HK-2 (cell line): ENCODE results near the gene RAP1GDS1.
"Not testable (repeated sequence)": the region's sequence is repeated elsewhere in the genome, so short reads cannot be mapped to it uniquely, and the experiment has no call there.

Experiments used
- DNase-seq: peaks from one replicate; pipeline ENCODE4 v3.0.0-alpha.2; 2018; ENCODE audit not compliant: unreplicated experiment

Gene RAP1GDS1

GRCh38 chr4:98433691-98434090 lies 172.5 kb downstream of the RAP1GDS1 start:
- no peak for DNase-seq

GRCh38 chr4:98434816-98435215 lies 173.6 kb downstream of the RAP1GDS1 start:
- no peak for DNase-seq

DNA sequence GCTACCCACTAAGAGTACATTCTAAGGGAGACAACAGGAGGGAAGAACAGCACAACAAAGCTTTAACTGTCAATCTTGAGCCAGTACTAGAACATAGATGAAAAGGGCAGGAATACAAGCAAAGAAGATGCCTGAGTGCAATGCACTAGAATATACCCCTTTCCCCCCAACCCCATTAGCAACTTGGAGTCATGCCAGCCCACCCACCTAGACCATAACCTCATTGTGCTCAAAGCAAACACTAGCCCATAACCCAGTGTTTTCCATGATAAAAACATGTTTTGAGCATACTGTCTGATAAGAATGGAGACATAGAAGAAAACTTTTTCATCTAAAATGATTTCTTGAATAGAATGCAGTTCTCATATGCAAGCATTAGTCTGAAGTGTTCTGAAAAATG lies 183.2 kb downstream of the RAP1GDS1 start:
- DNase-seq, result no peak

- DNase-seq, result peak; percentile 52
Observed at GRCh38 chr4:98446499-98447375, 185.6 kb downstream of the RAP1GDS1 start.

DNA sequence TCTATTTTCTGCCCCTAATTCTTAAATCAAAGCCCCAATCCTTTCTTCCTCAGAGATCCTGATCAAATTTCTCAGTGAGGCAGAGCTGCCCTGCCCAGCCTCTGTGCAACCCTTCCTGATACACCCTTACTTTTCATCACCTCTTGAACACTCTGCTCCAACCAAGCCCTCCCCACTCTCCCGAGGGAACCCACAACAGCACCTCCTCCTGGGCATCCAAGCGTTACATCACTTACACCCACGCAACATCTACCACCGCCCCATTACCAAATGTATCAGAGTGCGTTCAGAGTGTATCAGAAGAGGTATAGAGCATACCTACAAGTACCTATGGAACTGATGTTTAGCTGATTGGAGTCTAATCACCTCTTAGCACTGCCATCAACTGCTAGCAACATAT lies 186.5 kb downstream of the RAP1GDS1 start:
- DNase-seq, result no peak

DNA sequence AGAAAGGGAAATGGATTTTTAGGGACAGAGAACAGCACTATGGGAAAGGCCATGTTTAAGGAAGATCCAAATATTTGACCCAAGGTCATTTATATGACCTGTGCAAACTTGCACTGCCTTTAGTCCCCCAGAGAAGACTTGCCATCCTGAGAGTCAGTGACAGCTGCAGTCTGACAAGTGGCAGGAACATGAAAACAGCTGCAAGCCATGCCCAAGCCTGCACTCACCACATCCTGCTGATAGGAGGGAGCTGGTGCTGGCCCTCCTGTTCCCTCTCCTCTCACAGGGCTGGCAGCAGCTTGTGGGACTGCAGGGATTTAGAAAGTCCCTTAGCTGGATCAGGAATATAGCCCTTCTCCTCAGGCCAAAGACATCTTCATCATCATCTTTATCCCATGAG lies 187.7 kb downstream of the RAP1GDS1 start:
- DNase-seq, result no peak

DNA sequence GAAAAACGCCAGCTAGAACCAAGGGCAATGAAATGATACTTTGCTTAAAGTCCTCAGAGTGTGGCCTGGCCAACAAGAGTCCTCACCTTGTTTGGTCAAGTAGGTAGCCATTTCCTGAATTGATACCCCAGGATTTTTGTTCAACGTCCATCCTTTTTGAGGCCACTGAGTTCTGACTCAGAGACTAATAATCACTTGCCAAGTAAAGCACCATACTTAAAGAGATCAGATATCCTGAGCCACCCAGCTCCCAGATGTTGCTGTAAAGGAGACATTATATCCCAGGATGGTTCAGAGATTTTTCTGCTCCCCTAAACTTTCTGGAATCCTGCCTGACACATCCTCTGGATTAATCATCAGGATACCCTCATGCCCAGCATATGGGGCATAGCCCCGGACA lies 190.9 kb downstream of the RAP1GDS1 start:
- DNase-seq, result no peak

GRCh38 chr4:98457422-98457821 lies 196.2 kb downstream of the RAP1GDS1 start:
- DNase-seq, result not testable (repeated sequence)

DNA sequence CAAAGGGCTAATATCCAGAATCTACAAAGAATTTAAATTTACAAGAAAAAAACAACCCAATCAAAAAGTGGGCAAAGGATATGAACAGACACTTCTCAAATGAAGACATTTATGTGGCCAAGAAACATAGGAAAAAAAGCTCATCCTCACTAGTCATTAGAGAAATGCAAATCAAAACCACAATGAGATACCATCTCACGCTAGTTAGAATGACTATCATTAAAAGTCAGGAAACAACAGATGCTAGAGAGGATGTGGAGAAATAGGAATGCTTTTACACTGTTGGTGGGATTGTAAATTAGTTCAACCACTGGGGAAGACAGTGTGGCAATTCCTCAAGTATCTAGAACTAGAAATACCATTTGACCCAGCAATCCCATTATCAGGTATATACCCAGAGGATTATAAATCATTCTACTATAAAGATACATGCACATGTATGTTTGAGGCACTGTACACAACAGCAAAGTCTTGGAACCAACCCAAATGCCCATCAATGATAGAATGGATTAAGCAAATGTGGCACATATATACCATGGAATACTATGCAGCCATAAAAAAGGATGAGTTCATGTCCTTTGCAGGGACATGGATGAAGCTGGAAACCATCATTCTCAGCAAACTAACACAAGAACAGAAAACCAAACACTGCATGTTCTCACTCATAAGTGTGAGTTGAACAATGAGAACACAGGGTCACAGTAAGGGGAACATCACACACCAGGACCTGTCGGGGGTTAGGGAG lies 200.1 kb downstream of the RAP1GDS1 start:
- DNase-seq, result not testable (repeated sequence)

DNA sequence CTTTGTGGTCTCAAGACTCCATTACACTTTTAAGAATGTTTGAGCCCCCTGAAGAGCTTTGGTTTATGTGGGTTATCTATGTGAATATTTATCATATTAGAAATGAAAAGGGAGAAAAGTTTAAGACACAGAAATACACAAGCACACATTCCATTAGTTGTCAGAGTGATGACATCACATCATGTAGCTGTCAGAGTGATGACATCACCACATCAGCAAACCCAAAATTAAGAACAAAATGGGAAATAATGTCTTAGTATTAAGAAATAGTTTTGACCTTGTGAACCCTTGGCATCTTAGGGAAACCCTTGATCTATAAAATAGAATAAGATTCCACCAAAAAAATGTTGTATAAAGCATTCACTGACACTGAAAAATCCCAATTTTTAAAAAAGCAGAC lies 201.3 kb downstream of the RAP1GDS1 start:
- no peak for DNase-seq

DNA sequence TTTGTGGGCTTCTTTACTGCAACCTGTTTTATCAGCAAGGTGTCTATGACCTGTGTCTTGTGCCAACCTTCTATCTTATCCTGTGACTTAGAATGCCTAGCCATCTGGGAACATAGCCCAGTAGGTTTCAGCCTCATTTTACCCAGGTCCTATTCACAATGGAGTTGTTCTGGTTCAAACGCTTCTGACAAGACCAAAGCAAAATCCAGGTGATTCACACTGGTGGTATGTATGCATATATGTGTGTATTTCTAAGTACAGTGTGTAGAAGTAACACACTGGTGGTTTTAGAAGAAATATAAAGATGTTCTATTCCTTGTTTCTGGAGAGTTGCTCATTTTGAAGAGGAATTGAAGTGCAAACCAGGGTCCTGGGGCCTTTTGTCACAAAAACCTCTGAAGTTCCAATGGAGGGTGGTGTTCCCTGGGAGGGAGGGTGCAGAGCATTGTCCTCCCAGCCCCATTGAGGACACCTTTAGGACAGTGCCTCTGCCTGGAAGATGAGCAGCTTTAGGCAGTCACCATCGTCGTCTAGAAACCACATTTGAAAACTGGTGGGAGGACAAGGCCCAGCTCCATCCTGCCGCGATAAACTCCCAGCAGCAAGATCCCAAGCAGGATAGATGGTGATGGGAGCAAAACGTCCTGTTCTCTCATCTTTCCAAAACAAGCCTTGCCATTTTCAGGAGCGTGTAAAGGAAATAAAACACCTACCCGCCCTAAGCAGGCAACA lies 205.8 kb downstream of the RAP1GDS1 start:
- no peak for DNase-seq

GRCh38 chr4:98467627-98468072 lies 206.5 kb downstream of the RAP1GDS1 start:
- peak; percentile 73 for DNase-seq

GRCh38 chr4:98468709-98469108 lies 207.5 kb downstream of the RAP1GDS1 start:
- DNase-seq, result no peak

GRCh38 chr4:98469771-98470170 lies 208.6 kb downstream of the RAP1GDS1 start:
- DNase-seq, result no peak

GRCh38 chr4:98470366-98470765 lies 209.2 kb downstream of the RAP1GDS1 start:
- no peak for DNase-seq

DNA sequence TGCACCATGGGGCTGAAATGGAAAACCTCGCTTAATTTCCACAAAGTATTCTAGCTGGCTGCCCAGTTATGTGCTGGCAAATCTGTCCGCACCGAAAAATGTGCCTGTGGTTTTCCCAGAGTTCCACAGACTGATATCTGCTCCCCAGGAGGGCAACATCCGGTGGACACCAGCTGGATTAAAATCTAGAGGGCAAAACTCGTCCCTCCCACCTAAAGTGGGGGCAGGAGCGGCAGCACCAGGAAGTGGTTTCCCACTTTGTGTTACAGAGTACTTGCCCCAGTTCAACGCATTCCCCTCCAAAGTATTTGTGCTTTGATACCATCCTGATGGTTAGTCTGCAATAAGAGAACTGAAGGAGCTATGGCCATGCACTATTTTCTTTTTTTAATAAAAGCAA lies 209.6 kb downstream of the RAP1GDS1 start:
- peak; percentile 23 for DNase-seq

DNA sequence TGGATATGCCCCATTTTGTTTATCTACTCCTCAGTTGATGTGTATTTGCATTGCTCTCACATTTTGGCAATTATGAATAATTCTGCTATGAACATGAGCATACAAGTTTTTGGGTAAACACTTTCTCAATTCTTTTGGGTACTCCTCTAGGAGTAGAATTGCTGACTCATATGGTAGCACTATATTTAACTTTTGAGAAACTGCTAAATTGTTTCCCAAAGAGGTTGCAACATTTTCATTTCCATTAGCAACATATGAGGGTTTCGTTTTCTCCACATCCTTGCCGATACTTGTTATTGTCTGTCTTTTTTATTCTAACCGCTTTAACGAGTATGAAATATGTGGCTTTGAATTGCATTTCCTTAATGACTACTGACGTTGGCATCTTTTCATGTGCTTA lies 211.9 kb downstream of the RAP1GDS1 start:
- no peak for DNase-seq

GRCh38 chr4:98474408-98474844 lies 213.2 kb downstream of the RAP1GDS1 start:
- DNase-seq, result peak; percentile 41

DNA sequence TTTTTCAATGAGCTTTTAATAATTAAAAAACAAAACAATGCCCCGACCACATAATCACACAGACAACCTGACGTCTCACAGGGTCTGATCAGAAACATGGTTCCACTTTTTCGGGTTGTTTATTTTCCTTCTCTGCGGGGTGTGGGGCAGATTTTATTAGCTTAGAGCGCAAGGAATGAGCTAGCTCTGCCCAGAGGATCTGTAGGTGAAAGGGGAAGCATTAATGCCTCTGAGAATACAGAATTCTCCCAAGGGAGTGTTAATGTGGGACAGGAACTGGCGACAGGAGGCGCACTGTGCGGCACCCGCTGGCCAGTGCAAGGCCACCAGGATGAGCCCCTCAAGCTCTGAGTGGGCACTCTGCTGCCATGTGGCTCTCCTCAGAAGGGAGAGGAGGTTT lies 215.7 kb downstream of the RAP1GDS1 start:
- DNase-seq, result no peak

DNA sequence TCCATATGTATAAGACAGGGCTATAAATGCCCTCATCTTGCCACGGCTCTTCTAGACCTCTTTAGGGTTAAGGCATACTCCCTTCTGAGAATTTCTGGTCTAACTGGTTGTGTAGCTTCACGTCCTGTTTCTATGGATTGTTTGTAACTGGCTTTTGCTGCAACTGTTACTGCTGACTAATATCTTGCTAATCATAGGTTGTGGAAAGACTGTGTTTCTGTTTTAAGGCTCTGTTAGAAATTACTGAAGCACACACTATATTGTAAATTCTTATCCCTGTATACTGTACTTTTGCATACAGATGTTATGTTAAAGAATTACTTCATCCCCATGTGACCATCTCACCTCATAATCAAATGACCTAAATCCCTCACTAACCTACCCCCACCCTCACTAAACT lies 218.4 kb downstream of the RAP1GDS1 start:
- DNase-seq, result not testable (repeated sequence)

GRCh38 chr4:98480535-98480934 lies 219.4 kb downstream of the RAP1GDS1 start:
- no peak for DNase-seq

DNA sequence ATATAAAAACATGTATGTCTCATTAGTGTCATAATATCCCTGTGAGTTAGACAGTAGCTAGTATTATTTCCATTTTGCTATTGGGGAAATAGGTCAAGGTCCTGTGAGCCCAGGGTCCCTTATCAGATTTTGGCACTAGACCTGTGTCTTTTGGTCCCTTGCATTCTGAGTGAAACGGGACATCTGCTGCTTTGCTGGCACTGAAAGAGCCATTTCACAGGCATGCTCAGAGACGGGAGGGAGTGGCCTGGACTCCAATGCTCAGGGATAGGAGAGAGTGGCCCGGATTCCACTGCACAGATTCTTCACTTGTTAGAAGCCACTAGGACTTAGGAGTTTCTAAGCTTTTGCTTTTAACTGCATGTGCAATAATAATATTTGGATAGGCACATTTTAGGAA lies 220.0 kb downstream of the RAP1GDS1 start:
- no peak for DNase-seq
